HEK293 (cell line): ENCODE data around the gene CABLES2.

Source experiments
- CTCF ChIA-PET: fragments of 350-600 bp; formaldehyde crosslinking; extraction: SDS; loops from one replicate; lab custom pipeline; 2021; ENCODE audit warnings: antibody characterized with exemption; lab: Yijun Ruan, JAX
- POLR2A ChIA-PET: fragments of 300-600 bp; formaldehyde crosslinking; extraction: SDS; loops from one replicate; lab custom pipeline; 2020; ENCODE audit warnings: antibody characterized with exemption, inconsistent platforms; lab: Yijun Ruan, JAX
- H3K27ac ChIP-seq: fragments of 200-500 bp; sonication (Bioruptor generic); 2 replicates; pipeline ENCODE4 v1.5.1; 2014; ENCODE audit warnings: low read depth, low read length, control low read depth, inconsistent platforms; ENCODE audit errors: extremely low read depth
- H3K36me3 ChIP-seq, 2 experiments: fragments of 200-500 bp in 1 of 2; sonication (Bioruptor generic) in 1 of 2; 1 replicate in 1 of 2; 2 replicates in 1 of 2; pipeline ENCODE4 v1.5.1; 2014 to 2017; ENCODE audit warnings: inconsistent platforms in 2 of 2, low read length in 2 of 2; ENCODE audit not compliant: control insufficient read depth in 2 of 2, insufficient read depth in 1 of 2
- H3K4me1 ChIP-seq: fragments of 200-500 bp; sonication (Bioruptor generic); 2 replicates; pipeline ENCODE4 v1.5.1; 2014; ENCODE audit warnings: mild to moderate bottlenecking, low read length, inconsistent platforms; ENCODE audit not compliant: control insufficient read depth, insufficient read depth
- H3K4me3 ChIP-seq: 2 replicates; pipeline ENCODE4 v1.5.1; 2011; ENCODE audit warnings: low read depth, mild to moderate bottlenecking, control low read depth, low read length, moderate library complexity
- H3K9me3 ChIP-seq: fragments of 200-500 bp; sonication (Bioruptor generic); 2 replicates; pipeline ENCODE4 v1.5.1; 2014; ENCODE audit warnings: low read depth, low read length, inconsistent platforms; ENCODE audit not compliant: control insufficient read depth, insufficient read depth
- GLIS2 ChIP-seq: fragments of 450-650 bp; formaldehyde crosslinking; IDR thresholded peaks from 2 replicates; pipeline ENCODE4 v1.5.1; 2016; ENCODE audit warnings: missing biosample characterization, missing genetic modification characterization
- KLF9 ChIP-seq: fragments of 450-650 bp; formaldehyde crosslinking; IDR thresholded peaks from 2 replicates; pipeline ENCODE4 v1.5.1; 2016; ENCODE audit warnings: missing biosample characterization, missing genetic modification characterization, low read depth
- SCRT1 ChIP-seq: fragments of 450-650 bp; formaldehyde crosslinking; IDR thresholded peaks from 2 replicates; pipeline ENCODE4 v1.5.1; 2016; ENCODE audit warnings: missing biosample characterization, missing genetic modification characterization, borderline replicate concordance
- SP2 ChIP-seq: fragments of 450-650 bp; formaldehyde crosslinking; IDR thresholded peaks from 2 replicates; pipeline ENCODE4 v1.5.1; 2016; ENCODE audit warnings: missing biosample characterization, missing genetic modification characterization
- YY1 ChIP-seq: fragments of 450-650 bp; formaldehyde crosslinking; IDR thresholded peaks from 2 replicates; pipeline ENCODE4 v1.5.1; 2018; ENCODE audit warnings: missing biosample characterization, missing genetic modification characterization
- ZNF132 ChIP-seq: fragments of 450-650 bp; formaldehyde crosslinking; IDR thresholded peaks from 2 replicates; pipeline ENCODE4 v1.5.1; 2017; ENCODE audit warnings: missing biosample characterization, missing genetic modification characterization, borderline replicate concordance
- ZNF202 ChIP-seq: fragments of 450-650 bp; formaldehyde crosslinking; IDR thresholded peaks from 2 replicates; pipeline ENCODE4 v1.5.1; 2016; ENCODE audit warnings: missing biosample characterization, missing genetic modification characterization, borderline replicate concordance
- ZNF221 ChIP-seq: fragments of 450-650 bp; formaldehyde crosslinking; IDR thresholded peaks from 2 replicates; pipeline ENCODE4 v1.5.1; 2017; ENCODE audit warnings: missing biosample characterization, missing genetic modification characterization, borderline replicate concordance
- ZNF292 ChIP-seq: fragments of 450-650 bp; formaldehyde crosslinking; IDR thresholded peaks from 2 replicates; pipeline ENCODE4 v1.5.1; 2016; ENCODE audit warnings: low read depth, missing biosample characterization, missing genetic modification characterization, borderline replicate concordance
- ZNF391 ChIP-seq: fragments of 450-650 bp; formaldehyde crosslinking; IDR thresholded peaks from 2 replicates; pipeline ENCODE4 v1.5.1; 2016; ENCODE audit warnings: low read depth, missing biosample characterization, missing genetic modification characterization, borderline replicate concordance
- ZNF423 ChIP-seq: fragments of 450-650 bp; formaldehyde crosslinking; IDR thresholded peaks from 2 replicates; pipeline ENCODE4 v1.5.1; 2016; ENCODE audit warnings: missing biosample characterization, missing genetic modification characterization
- ZNF654 ChIP-seq: fragments of 450-650 bp; formaldehyde crosslinking; IDR thresholded peaks from 2 replicates; pipeline ENCODE4 v1.5.1; 2016; ENCODE audit warnings: low read depth, missing biosample characterization, missing genetic modification characterization
- TF ChIP-seq, protein P1 (sequence below): fragments of 450-650 bp; formaldehyde crosslinking; IDR thresholded peaks from 2 replicates; pipeline ENCODE4 v1.5.1; 2017; ENCODE audit warnings: missing biosample characterization, mild to moderate bottlenecking, missing genetic modification characterization, moderate library complexity
- TF ChIP-seq, protein P2 (sequence below): fragments of 450-650 bp; formaldehyde crosslinking; IDR thresholded peaks from 2 replicates; pipeline ENCODE4 v1.5.1; 2016; ENCODE audit warnings: missing biosample characterization, missing genetic modification characterization
- TF ChIP-seq, protein P3 (sequence below): fragments of 450-650 bp; IDR thresholded peaks from 2 replicates; pipeline ENCODE4 v1.5.1; 2018; ENCODE audit warnings: missing biosample characterization, missing genetic modification characterization
- TF ChIP-seq, protein P4 (sequence below): fragments of 450-650 bp; formaldehyde crosslinking; IDR thresholded peaks from 2 replicates; pipeline ENCODE4 v1.5.0; 2017; ENCODE audit warnings: missing biosample characterization, missing genetic modification characterization, borderline replicate concordance
- TF ChIP-seq, protein P5 (sequence below): fragments of 450-650 bp; formaldehyde crosslinking; IDR thresholded peaks from 2 replicates; pipeline ENCODE4 v1.5.1; 2016; ENCODE audit warnings: missing biosample characterization, missing genetic modification characterization
- TF ChIP-seq, protein P6 (sequence below): fragments of 450-650 bp; formaldehyde crosslinking; IDR thresholded peaks from 2 replicates; pipeline ENCODE4 v1.5.1; 2016; ENCODE audit warnings: missing biosample characterization, missing genetic modification characterization
- TF ChIP-seq, protein P7 (sequence below): fragments of 450-650 bp; formaldehyde crosslinking; optimal IDR thresholded peaks from 2 replicates; pipeline ENCODE3; 2016; ENCODE audit warnings: missing biosample characterization, mild to moderate bottlenecking, missing genetic modification characterization
- TF ChIP-seq, protein P8 (sequence below): fragments of 450-650 bp; formaldehyde crosslinking; IDR thresholded peaks from 2 replicates; pipeline ENCODE4 v1.5.1; 2017; ENCODE audit warnings: missing biosample characterization, missing genetic modification characterization

Gene CABLES2

DNA sequence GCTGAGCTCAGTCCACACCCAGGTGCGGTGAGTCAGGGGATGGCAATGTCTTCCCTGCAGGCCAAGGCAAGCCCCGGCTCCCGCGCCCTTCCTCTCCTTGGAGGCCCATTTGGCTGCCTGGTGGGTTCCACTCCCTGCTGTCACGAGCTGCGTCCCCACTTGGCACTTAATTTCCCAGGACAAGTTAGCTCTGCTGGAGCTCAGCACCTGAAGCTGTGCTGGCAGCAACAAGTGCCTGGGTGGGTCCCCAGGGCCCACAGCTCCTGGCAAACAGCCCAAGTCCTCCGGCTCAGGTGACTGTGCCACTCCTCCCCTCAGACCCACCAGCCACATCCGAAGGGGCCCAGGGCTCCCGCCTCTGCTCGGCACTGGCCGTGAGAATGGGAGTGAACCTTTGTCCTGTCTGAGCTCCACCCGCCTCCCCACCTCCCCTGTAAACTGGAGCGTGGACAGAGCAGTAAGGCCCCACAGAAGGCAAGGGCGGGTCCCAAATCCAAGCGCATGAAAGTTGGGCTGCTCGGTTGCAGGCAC lies 56.9 kb downstream of the CABLES2 start:
- no peaks in the 10 kb centered on the region for H3K9me3 ChIP-seq
- H3K27ac ChIP-seq, result no peak overlapping the region
- no peak overlapping the region for H3K4me3 ChIP-seq
- ChIA-PET POLR2A (interaction anchor here (0.7 to 2.2 kb wide), 8 partner anchors 11 to 48 kb away, joined by 3 to 17 read pairs (median 6); partner anchors contain the start of genes LAMA5 and RPS21), CTCF (interaction anchor here (0.8 to 1.4 kb wide), 4 partner anchors 11 to 33 kb away, joined by 3 to 7 read pairs (median 6); no protein-coding TSS in a partner anchor)
- H3K36me3 ChIP-seq, result peaks cover 0 to 67% of the 10 kb centered on the region in 2 experiments; a peak in 2 of 3 replicates
- peaks cover 5% of the 10 kb centered on the region for H3K4me1 ChIP-seq
- TF ChIP-seq SP2 (tag by site-specific recombination) (peak; percentile 53), SCRT1 (tag by site-specific recombination) (peak; percentile 96), ZNF423 (tag by site-specific recombination) (no peak), ZNF221 (tag by site-specific recombination) (no peak), ZNF654 (no peak), ZNF391 (tag by site-specific recombination) (no peak), YY1 (tag by site-specific recombination) (no peak), KLF9 (no peak), ZNF132 (tag by site-specific recombination) (no peak), ZNF202 (tag by site-specific recombination) (no peak), ZNF292 (tag by site-specific recombination) (no peak), GLIS2 (tag by site-specific recombination) (peak; percentile 59; the same call in 1 of the 2 replicates)
- TF ChIP-seq, protein P1, sequence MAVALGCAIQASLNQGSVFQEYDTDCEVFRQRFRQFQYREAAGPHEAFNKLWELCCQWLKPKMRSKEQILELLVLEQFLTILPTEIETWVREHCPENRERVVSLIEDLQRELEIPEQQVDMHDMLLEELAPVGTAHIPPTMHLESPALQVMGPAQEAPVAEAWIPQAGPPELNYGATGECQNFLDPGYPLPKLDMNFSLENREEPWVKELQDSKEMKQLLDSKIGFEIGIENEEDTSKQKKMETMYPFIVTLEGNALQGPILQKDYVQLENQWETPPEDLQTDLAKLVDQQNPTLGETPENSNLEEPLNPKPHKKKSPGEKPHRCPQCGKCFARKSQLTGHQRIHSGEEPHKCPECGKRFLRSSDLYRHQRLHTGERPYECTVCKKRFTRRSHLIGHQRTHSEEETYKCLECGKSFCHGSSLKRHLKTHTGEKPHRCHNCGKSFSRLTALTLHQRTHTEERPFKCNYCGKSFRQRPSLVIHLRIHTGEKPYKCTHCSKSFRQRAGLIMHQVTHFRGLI (tag by site-specific recombination), result peak; percentile 55; the same call in 1 of the 2 replicates
- TF ChIP-seq, protein P2, sequence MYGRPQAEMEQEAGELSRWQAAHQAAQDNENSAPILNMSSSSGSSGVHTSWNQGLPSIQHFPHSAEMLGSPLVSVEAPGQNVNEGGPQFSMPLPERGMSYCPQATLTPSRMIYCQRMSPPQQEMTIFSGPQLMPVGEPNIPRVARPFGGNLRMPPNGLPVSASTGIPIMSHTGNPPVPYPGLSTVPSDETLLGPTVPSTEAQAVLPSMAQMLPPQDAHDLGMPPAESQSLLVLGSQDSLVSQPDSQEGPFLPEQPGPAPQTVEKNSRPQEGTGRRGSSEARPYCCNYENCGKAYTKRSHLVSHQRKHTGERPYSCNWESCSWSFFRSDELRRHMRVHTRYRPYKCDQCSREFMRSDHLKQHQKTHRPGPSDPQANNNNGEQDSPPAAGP (tag by site-specific recombination), result peak; percentile 95
- TF ChIP-seq, protein P3, sequence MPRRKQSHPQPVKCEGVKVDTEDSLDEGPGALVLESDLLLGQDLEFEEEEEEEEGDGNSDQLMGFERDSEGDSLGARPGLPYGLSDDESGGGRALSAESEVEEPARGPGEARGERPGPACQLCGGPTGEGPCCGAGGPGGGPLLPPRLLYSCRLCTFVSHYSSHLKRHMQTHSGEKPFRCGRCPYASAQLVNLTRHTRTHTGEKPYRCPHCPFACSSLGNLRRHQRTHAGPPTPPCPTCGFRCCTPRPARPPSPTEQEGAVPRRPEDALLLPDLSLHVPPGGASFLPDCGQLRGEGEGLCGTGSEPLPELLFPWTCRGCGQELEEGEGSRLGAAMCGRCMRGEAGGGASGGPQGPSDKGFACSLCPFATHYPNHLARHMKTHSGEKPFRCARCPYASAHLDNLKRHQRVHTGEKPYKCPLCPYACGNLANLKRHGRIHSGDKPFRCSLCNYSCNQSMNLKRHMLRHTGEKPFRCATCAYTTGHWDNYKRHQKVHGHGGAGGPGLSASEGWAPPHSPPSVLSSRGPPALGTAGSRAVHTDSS (tag by site-specific recombination), result no peak
- TF ChIP-seq, protein P4, sequence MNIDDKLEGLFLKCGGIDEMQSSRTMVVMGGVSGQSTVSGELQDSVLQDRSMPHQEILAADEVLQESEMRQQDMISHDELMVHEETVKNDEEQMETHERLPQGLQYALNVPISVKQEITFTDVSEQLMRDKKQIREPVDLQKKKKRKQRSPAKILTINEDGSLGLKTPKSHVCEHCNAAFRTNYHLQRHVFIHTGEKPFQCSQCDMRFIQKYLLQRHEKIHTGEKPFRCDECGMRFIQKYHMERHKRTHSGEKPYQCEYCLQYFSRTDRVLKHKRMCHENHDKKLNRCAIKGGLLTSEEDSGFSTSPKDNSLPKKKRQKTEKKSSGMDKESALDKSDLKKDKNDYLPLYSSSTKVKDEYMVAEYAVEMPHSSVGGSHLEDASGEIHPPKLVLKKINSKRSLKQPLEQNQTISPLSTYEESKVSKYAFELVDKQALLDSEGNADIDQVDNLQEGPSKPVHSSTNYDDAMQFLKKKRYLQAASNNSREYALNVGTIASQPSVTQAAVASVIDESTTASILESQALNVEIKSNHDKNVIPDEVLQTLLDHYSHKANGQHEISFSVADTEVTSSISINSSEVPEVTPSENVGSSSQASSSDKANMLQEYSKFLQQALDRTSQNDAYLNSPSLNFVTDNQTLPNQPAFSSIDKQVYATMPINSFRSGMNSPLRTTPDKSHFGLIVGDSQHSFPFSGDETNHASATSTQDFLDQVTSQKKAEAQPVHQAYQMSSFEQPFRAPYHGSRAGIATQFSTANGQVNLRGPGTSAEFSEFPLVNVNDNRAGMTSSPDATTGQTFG (tag by site-specific recombination), result no peak
- TF ChIP-seq, protein P5, sequence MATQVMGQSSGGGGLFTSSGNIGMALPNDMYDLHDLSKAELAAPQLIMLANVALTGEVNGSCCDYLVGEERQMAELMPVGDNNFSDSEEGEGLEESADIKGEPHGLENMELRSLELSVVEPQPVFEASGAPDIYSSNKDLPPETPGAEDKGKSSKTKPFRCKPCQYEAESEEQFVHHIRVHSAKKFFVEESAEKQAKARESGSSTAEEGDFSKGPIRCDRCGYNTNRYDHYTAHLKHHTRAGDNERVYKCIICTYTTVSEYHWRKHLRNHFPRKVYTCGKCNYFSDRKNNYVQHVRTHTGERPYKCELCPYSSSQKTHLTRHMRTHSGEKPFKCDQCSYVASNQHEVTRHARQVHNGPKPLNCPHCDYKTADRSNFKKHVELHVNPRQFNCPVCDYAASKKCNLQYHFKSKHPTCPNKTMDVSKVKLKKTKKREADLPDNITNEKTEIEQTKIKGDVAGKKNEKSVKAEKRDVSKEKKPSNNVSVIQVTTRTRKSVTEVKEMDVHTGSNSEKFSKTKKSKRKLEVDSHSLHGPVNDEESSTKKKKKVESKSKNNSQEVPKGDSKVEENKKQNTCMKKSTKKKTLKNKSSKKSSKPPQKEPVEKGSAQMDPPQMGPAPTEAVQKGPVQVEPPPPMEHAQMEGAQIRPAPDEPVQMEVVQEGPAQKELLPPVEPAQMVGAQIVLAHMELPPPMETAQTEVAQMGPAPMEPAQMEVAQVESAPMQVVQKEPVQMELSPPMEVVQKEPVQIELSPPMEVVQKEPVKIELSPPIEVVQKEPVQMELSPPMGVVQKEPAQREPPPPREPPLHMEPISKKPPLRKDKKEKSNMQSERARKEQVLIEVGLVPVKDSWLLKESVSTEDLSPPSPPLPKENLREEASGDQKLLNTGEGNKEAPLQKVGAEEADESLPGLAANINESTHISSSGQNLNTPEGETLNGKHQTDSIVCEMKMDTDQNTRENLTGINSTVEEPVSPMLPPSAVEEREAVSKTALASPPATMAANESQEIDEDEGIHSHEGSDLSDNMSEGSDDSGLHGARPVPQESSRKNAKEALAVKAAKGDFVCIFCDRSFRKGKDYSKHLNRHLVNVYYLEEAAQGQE (tag by site-specific recombination), result no peak
- TF ChIP-seq, protein P6, sequence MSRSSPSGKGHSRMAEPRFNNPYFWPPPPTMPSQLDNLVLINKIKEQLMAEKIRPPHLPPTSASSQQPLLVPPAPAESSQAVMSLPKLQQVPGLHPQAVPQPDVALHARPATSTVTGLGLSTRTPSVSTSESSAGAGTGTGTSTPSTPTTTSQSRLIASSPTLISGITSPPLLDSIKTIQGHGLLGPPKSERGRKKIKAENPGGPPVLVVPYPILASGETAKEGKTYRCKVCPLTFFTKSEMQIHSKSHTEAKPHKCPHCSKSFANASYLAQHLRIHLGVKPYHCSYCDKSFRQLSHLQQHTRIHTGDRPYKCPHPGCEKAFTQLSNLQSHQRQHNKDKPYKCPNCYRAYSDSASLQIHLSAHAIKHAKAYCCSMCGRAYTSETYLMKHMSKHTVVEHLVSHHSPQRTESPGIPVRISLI, result no peak
- TF ChIP-seq, protein P7, sequence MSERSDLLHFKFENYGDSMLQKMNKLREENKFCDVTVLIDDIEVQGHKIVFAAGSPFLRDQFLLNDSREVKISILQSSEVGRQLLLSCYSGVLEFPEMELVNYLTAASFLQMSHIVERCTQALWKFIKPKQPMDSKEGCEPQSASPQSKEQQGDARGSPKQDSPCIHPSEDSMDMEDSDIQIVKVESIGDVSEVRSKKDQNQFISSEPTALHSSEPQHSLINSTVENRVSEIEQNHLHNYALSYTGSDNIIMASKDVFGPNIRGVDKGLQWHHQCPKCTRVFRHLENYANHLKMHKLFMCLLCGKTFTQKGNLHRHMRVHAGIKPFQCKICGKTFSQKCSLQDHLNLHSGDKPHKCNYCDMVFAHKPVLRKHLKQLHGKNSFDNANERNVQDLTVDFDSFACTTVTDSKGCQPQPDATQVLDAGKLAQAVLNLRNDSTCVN, result no peak
- TF ChIP-seq, protein P8, sequence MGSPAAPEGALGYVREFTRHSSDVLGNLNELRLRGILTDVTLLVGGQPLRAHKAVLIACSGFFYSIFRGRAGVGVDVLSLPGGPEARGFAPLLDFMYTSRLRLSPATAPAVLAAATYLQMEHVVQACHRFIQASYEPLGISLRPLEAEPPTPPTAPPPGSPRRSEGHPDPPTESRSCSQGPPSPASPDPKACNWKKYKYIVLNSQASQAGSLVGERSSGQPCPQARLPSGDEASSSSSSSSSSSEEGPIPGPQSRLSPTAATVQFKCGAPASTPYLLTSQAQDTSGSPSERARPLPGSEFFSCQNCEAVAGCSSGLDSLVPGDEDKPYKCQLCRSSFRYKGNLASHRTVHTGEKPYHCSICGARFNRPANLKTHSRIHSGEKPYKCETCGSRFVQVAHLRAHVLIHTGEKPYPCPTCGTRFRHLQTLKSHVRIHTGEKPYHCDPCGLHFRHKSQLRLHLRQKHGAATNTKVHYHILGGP, result no peak
